ENCODE results near the gene FNDC3B. TPM values are rescaled to one million over a fixed set of nuclear protein-coding genes. Genes with fewer than 3 reads are reported as not detected.

The FNDC3B gene
- total RNA-seq, 1 donor, result 221 TPM

DNA sequence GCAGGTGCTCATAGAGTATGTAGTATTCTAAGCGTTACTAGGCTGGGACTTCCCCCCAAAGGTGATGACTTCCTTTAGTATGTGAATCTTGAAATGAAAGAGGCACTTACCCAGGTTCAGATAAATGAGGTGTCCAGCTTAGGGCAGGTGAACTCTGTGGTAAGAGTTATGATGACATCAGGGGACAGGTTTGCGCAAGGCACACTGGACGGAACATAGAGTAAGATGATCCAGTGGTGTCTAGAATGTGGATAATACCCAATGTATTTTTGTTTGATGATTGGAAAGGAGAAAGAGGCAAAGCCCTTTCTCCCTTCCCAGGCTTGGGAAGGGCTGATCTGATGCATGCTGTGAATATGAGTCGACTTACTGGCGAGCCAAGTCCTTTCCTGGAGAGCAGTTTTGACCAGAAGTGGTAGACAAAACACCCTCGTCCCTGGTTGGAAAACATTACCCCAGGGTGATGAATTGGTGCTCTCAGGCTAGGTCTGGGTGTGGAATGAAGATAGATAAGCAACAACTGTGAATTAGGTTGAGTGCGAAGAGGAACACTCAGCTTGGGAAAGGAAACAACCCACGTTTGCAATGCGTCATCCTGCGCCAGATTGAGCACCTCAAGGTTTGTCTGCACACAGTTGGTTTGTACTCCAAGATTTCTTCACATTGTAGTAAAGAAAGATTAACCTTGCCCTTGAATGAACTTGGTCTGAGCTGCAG lies 284.7 kb downstream of the FNDC3B start:
- no peak overlapping the region for H3K4me3 ChIP-seq (ENCODE audit: low read depth, low read length)
- peak; percentile 72 for DNase-seq (ENCODE audit: low read depth)
- TF ChIP-seq, protein P1, sequence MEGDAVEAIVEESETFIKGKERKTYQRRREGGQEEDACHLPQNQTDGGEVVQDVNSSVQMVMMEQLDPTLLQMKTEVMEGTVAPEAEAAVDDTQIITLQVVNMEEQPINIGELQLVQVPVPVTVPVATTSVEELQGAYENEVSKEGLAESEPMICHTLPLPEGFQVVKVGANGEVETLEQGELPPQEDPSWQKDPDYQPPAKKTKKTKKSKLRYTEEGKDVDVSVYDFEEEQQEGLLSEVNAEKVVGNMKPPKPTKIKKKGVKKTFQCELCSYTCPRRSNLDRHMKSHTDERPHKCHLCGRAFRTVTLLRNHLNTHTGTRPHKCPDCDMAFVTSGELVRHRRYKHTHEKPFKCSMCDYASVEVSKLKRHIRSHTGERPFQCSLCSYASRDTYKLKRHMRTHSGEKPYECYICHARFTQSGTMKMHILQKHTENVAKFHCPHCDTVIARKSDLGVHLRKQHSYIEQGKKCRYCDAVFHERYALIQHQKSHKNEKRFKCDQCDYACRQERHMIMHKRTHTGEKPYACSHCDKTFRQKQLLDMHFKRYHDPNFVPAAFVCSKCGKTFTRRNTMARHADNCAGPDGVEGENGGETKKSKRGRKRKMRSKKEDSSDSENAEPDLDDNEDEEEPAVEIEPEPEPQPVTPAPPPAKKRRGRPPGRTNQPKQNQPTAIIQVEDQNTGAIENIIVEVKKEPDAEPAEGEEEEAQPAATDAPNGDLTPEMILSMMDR (IDR thresholded peaks at IDR 0.05; ENCODE audit: insufficient read depth, low read depth, low read length), result no peak

- DNase-seq (ENCODE audit: low read depth), result no peak
- H3K4me3 ChIP-seq (ENCODE audit: low read depth, low read length), result no peak overlapping the region
- TF ChIP-seq, protein P1 (IDR thresholded peaks at IDR 0.05; ENCODE audit: insufficient read depth, low read depth, low read length), result no peak
Observed at GRCh38 chr3:172324611-172325203, 285.3 kb downstream of the FNDC3B start.

DNA sequence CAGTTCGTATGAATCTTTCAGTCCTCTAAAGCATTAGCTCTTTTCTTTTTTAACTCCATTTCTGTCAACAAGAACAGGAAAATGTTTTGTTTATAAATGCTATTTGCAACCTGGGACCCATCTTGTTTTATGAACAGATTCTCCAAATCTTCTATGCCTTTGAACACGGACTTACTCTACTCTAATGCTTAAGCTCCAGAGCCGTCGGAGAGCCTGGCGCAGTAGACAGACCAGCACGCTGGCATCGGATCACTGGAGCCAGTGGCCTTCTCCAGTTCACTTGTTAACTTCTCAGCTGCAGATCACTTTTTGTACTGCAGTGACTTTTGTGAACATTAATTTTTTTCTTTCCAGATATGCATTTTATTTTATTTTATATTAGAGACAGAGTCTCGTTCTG lies 286.1 kb downstream of the FNDC3B start:
- DNase-seq (ENCODE audit: low read depth), result no peak
- no peak overlapping the region for H3K4me3 ChIP-seq (ENCODE audit: low read depth, low read length)
- TF ChIP-seq, protein P1 (IDR thresholded peaks at IDR 0.05; ENCODE audit: insufficient read depth, low read depth, low read length), result no peak

- no peak for DNase-seq (ENCODE audit: low read depth)
- TF ChIP-seq, protein P1 (IDR thresholded peaks at IDR 0.05; ENCODE audit: insufficient read depth, low read depth, low read length), result no peak
- H3K4me3 ChIP-seq (ENCODE audit: low read depth, low read length), result no peak overlapping the region
Observed at GRCh38 chr3:172326993-172327392, 287.6 kb downstream of the FNDC3B start.

GRCh38 chr3:172328282-172328681 lies 288.9 kb downstream of the FNDC3B start:
- TF ChIP-seq, protein P1 (IDR thresholded peaks at IDR 0.05; ENCODE audit: insufficient read depth, low read depth, low read length), result no peak
- DNase-seq (ENCODE audit: low read depth), result no peak
- no peak overlapping the region for H3K4me3 ChIP-seq (ENCODE audit: low read depth, low read length)

GRCh38 chr3:172329070-172329469 lies 289.7 kb downstream of the FNDC3B start:
- no peak for DNase-seq (ENCODE audit: low read depth)
- no peak overlapping the region for H3K4me3 ChIP-seq (ENCODE audit: low read depth, low read length)
- TF ChIP-seq, protein P1 (IDR thresholded peaks at IDR 0.05; ENCODE audit: insufficient read depth, low read depth, low read length), result no peak
